ENCODE data around the gene CENPP. TPM values are rescaled to one million over a fixed set of nuclear protein-coding genes. Genes with fewer than 3 reads are reported as not detected.

The CENPP gene
- total RNA-seq, 2 donors from 2014 or later: 0.78 to 2.3 TPM

DNA sequence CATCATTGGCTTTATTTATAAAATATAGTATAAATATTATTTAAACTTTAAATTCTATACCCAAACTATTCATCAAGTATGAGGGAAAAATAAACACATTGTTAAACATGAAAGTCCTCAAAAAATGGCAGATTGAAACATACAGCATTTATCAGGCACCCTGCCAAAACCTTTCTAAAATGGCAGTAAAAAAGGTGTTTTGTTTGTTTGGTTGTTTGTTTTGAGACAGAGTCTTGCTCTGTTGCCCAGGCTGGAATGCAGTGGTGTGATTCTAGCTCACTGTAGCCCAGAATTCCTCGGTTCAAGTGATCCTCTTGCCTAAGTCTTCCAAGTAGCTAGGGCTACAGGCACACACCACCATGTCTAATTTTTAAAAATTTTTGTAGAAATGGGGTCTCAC lies 270.2 kb downstream of the CENPP start:
- Histone ChIP-seq H3K36me3 (replicated peaks in 1 of 2; ENCODE audit: insufficient read depth in 1 of 2, low read depth in 2 of 2) (no peaks in the 10 kb centered on the region), H3K27me3 (no peaks in the 10 kb centered on the region), H3K4me3 (no peak overlapping the region), H3K4me1 (no peaks in the 10 kb centered on the region), H3K9me3 (no peaks in the 10 kb centered on the region), H3K27ac (no peak overlapping the region)
- DNase-seq: no peak
- no peak for ATAC-seq
- WGBS, 2 donors: 73 to 88% methylated on average over 1 of the region's 1 CpG
- no peak for TF ChIP-seq POLR2A (IDR thresholded peaks at IDR 0.05)
- TF ChIP-seq CTCF (IDR thresholded peaks at IDR 0.05): no peak
- intact Hi-C loops (cut with DNase I): no loop called here

GRCh38 chr9:92598382-92598781 lies 272.6 kb downstream of the CENPP start:
- Histone ChIP-seq H3K9me3 (no peaks in the 10 kb centered on the region), H3K27me3 (no peaks in the 10 kb centered on the region), H3K4me3 (no peak overlapping the region), H3K36me3 (replicated peaks in 1 of 2; ENCODE audit: insufficient read depth in 1 of 2, low read depth in 2 of 2) (no peaks in the 10 kb centered on the region), H3K4me1 (no peaks in the 10 kb centered on the region), H3K27ac (no peak overlapping the region)
- WGBS, 2 donors: 75 to 85% methylated on average over 2 of the region's 2 CpGs
- intact Hi-C loops (cut with DNase I): no loop called here
- ATAC-seq (no peak), DNase-seq (no peak)
- TF ChIP-seq POLR2A (IDR thresholded peaks at IDR 0.05): no peak
- no peak for TF ChIP-seq CTCF (IDR thresholded peaks at IDR 0.05)

- intact Hi-C loops (cut with DNase I): no loop called here
- WGBS, 2 donors: 67 to 71% methylated on average over 4 of the region's 4 CpGs
- H3K27me3 ChIP-seq: no peaks in the 10 kb centered on the region
- no peak overlapping the region for H3K4me3 ChIP-seq
- no peak for DNase-seq
- H3K4me1 ChIP-seq: no peaks in the 10 kb centered on the region
- TF ChIP-seq POLR2A (IDR thresholded peaks at IDR 0.05) (no peak), CTCF (IDR thresholded peaks at IDR 0.05) (no peak)
- no peak for ATAC-seq
- H3K27ac ChIP-seq: no peak overlapping the region
- peaks cover 0 to 3% (median 0%) of the 10 kb centered on the region in 3 donors for H3K9me3 ChIP-seq
- no peaks in the 10 kb centered on the region for H3K36me3 ChIP-seq (replicated peaks in 1 of 2; ENCODE audit: insufficient read depth in 1 of 2, low read depth in 2 of 2)
Observed at GRCh38 chr9:92599938-92600461, 274.2 kb downstream of the CENPP start.

DNA sequence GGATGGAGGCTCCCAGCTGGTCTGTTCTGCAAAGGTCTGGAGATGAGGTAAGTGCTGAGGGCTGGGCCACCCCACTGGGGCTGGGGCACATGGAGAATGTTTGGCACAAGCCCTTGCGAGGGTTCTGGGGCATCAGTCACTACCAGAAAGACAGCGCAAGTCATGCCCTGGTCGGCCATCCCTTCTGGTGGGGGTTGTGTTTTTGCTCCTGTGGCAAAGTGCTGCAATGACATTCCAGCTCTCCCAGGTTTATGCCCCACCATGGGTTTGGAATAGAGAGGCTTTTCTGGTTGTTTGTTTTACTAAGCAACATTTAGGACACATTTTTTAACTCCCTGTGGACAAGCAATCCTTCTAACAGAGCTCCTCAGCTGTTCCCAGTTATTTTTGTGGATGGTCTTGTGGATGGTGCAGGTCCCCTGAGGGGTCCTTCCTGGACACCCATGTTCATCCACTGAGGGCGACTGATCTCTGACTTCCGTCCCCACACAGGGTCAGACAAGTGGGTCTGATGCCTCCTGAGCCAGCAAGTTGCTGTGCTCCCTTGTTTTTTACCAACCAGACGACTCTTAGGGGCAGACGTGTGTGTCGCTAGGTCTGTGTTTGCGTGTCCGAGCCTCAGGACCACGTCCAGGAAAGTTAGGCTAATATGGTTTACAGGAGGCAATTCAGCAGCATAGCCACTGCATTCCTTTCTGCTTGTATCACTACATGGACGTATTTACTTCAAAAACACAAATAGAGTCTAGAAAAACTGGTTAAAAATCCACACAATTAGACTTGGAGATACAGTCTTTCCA lies 274.9 kb downstream of the CENPP start:
- intact Hi-C loops (cut with DNase I): no loop called here
- peaks cover 0 to 3% (median 0%) of the 10 kb centered on the region in 3 donors for H3K9me3 ChIP-seq
- H3K27ac ChIP-seq: peak overlapping the region in 2 of 4 donors; percentile 29 to 47
- DNase-seq: no peak
- peak; percentile 56 for ATAC-seq
- WGBS, 2 donors: 56 to 79% methylated on average over 9 to 12 of the region's 12 CpGs
- no peaks in the 10 kb centered on the region for H3K4me1 ChIP-seq
- no peak overlapping the region for H3K4me3 ChIP-seq
- no peaks in the 10 kb centered on the region for H3K27me3 ChIP-seq
- no peaks in the 10 kb centered on the region for H3K36me3 ChIP-seq (replicated peaks in 1 of 2; ENCODE audit: insufficient read depth in 1 of 2, low read depth in 2 of 2)
- TF ChIP-seq POLR2A (IDR thresholded peaks at IDR 0.05) (no peak), CTCF (IDR thresholded peaks at IDR 0.05) (no peak)

Measured in body of pancreas (tissue), 4 donors.